Fibroblast of skin of left quadriceps (primary cell): ENCODE measurements around the gene SNX15.

Experiments used
- DNase-seq, 2 experiments: peaks; one replicate each; pipeline ENCODE4 v3.0.0-alpha.2; 2013; ENCODE audit warnings: low read depth in 2 of 2

Gene SNX15

GRCh38 chr11:65084598-65085375 is 57.5 kb downstream of the SNX15 start:
- DNase-seq, result no peak

- no peak for DNase-seq
Observed at GRCh38 chr11:65085446-65085845, 58.2 kb downstream of the SNX15 start.

GRCh38 chr11:65086809-65087208 is 59.6 kb downstream of the SNX15 start:
- no peak for DNase-seq

- DNase-seq, result no peak
Observed at GRCh38 chr11:65087216-65087615, 60.0 kb downstream of the SNX15 start.

- DNase-seq, result no peak
Observed at GRCh38 chr11:65087827-65088226, 60.6 kb downstream of the SNX15 start.

GRCh38 chr11:65089621-65090020 is 62.4 kb downstream of the SNX15 start:
- no peak for DNase-seq
